Loucy (cell line): ENCODE measurements around the gene GNL3.

Experiments used
- CTCF ChIP-seq: fragments of 200-600 bp; sonication (generic); conservative IDR thresholded peaks from 2 replicates; pipeline ENCODE4 v1.5.1; 2014; ENCODE audit warnings: mild to moderate bottlenecking, antibody characterized with exemption, low read length
- EZH2phosphoT487 ChIP-seq: fragments of 200-600 bp; IDR thresholded peaks from 2 replicates; pipeline ENCODE4 v1.6.1; 2018; ENCODE audit warnings: antibody characterized with exemption, mild to moderate bottlenecking, moderate library complexity, borderline replicate concordance

GRCh38 chr3:52705438-52705687 is 19.5 kb downstream of the GNL3 start:
- TF ChIP-seq CTCF (no peak), EZH2phosphoT487 (no peak)
